Hematopoietic multipotent progenitor cell treated with erythropoietin and hydrocortisone succinate and interleukin-3 and kit ligand, for 15 days (in vitro differentiated cells): ENCODE results near the gene LRRC55.
"Not testable (repeated sequence)": the region's sequence is repeated elsewhere in the genome, so short reads cannot be mapped to it uniquely, and the experiment has no call there.

Experiments used
- DNase-seq: peaks from one replicate; pipeline ENCODE4 v3.0.0-alpha.2; 2015; ENCODE audit warnings: low spot score

Gene LRRC55

GRCh38 chr11:57161351-57161750, 20.4 kb upstream of the LRRC55 start:
- no peak for DNase-seq

GRCh38 chr11:57162179-57162898, 19.4 kb upstream of the LRRC55 start:
- no peak for DNase-seq

GRCh38 chr11:57163160-57163868, 18.4 kb upstream of the LRRC55 start:
- no peak for DNase-seq

- DNase-seq, result no peak
These were observed 17.4 kb upstream of the LRRC55 start for GRCh38 chr11:57164317-57164716.

GRCh38 chr11:57167125-57167846, 14.5 kb upstream of the LRRC55 start:
- DNase-seq, result no peak

- not testable (repeated sequence) for DNase-seq
These were observed 11.9 kb upstream of the LRRC55 start for GRCh38 chr11:57169732-57170313.

GRCh38 chr11:57172031-57172430, 9.7 kb upstream of the LRRC55 start:
- DNase-seq, result no peak

GRCh38 chr11:57174656-57175055, 7.1 kb upstream of the LRRC55 start:
- DNase-seq, result no peak

GRCh38 chr11:57175478-57175877, 6.3 kb upstream of the LRRC55 start:
- no peak for DNase-seq

GRCh38 chr11:57178334-57178733, 3.4 kb upstream of the LRRC55 start:
- no peak for DNase-seq

GRCh38 chr11:57179681-57180080, 2.1 kb upstream of the LRRC55 start:
- no peak for DNase-seq

- no peak for DNase-seq
These were observed 1.6 kb upstream of the LRRC55 start for GRCh38 chr11:57180081-57180561.

- no peak for DNase-seq
These were observed 789 bp upstream of the LRRC55 start for GRCh38 chr11:57180964-57181363.

- DNase-seq, result no peak
These were observed 1.1 kb downstream of the LRRC55 start for GRCh38 chr11:57182896-57183295.

- no peak for DNase-seq
These were observed 8.8 kb downstream of the LRRC55 start for GRCh38 chr11:57190548-57190947.

GRCh38 chr11:57191311-57192219, 9.8 kb downstream of the LRRC55 start:
- no peak for DNase-seq

- DNase-seq, result no peak
These were observed 10.6 kb downstream of the LRRC55 start for GRCh38 chr11:57192316-57192715.

GRCh38 chr11:57196596-57196995, 14.8 kb downstream of the LRRC55 start:
- no peak for DNase-seq

GRCh38 chr11:57197762-57198161, 16.0 kb downstream of the LRRC55 start:
- no peak for DNase-seq

GRCh38 chr11:57199330-57199729, 17.6 kb downstream of the LRRC55 start:
- no peak for DNase-seq

- no peak for DNase-seq
These were observed 19.2 kb downstream of the LRRC55 start for GRCh38 chr11:57200917-57201316.
